ENCODE data around the gene SPTBN4.
A peak's percentile ranks its signal among the peaks of the same experiment; 100 is the strongest.

SPTBN4 gene

DNA sequence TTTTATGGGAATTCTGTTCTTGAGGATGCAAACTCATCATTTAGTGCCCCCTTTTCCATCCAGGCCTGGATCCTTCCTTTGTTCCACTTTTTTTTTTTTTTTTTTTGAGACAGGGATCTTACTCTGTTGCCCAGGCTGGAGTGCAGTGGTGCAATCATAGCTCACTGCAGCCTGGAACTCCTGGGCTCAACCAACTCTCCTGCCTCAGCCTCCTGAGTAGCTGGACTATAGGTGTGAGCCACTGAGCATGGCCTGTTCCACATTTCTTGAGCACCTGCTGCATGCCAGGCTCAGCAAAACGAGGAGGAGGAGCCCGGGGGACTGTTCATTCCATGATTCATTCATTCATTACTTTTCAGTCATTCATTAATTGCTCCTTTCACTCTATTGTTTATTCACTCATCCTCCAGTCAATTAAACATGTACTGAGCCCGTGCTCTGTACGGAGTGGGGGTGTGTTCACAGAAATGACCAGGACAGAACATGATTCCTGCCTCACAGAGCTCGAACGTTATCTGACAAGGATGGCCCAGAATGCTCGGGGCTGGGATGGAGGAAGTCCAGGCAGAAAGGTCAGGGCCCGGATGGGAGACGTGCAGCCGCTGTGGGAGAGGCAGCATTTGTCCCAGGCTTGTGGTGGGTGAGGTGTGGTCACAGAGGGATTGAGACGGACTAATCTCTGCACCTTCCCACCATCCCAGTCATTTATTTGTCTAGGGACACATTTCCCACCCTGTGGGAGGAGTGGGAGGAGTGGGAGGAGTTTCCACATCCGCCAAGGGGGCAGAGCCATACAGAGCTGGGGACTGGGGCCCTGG, 58.6 kb downstream of the SPTBN4 start:
- H3K4me3 ChIP-seq (ENCODE audit: insufficient read length, low read depth): no peak overlapping the region

GRCh38 chr19:40528078-40528477, 61.3 kb downstream of the SPTBN4 start:
- no peak for DNase-seq (ENCODE audit: low read depth, low spot score)
- H3K4me1 ChIP-seq (ENCODE audit: insufficient read depth, insufficient read length): peaks cover 7% of the 10 kb centered on the region
- H3K36me3 ChIP-seq (ENCODE audit: insufficient read depth, insufficient read length, low read length): no peaks in the 10 kb centered on the region
- no peak overlapping the region for H3K9ac ChIP-seq (ENCODE audit: insufficient read length, low read depth)
- no peak overlapping the region for H3K4me3 ChIP-seq (ENCODE audit: insufficient read length, low read depth)
- no peak for TF ChIP-seq YY1 (IDR thresholded peaks at IDR 0.05; ENCODE audit: insufficient read depth, insufficient read length)
- no peak for TF ChIP-seq ZNF274 (IDR thresholded peaks at IDR 0.05; ENCODE audit: low read depth, low read length)
- TF ChIP-seq SUZ12 (IDR thresholded peaks at IDR 0.05; ENCODE audit: extremely low read depth, insufficient read depth, insufficient read length): no peak
- H3K9me3 ChIP-seq (ENCODE audit: insufficient read depth, low read length): no peaks in the 10 kb centered on the region
- no peaks in the 10 kb centered on the region for H3K27me3 ChIP-seq (ENCODE audit: insufficient read depth, insufficient read length)

More for the DNA sequence above, 58.6 kb downstream of the SPTBN4 start:
- DNase-seq (ENCODE audit: low read depth, low spot score): no peak
- TF ChIP-seq SUZ12 (IDR thresholded peaks at IDR 0.05; ENCODE audit: extremely low read depth, insufficient read depth, insufficient read length): no peak
- no peak for TF ChIP-seq YY1 (IDR thresholded peaks at IDR 0.05; ENCODE audit: insufficient read depth, insufficient read length)
- no peak for TF ChIP-seq ZNF274 (IDR thresholded peaks at IDR 0.05; ENCODE audit: low read depth, low read length)
- Histone ChIP-seq H3K4me1 (ENCODE audit: insufficient read depth, insufficient read length) (peaks cover 7% of the 10 kb centered on the region), H3K27me3 (ENCODE audit: insufficient read depth, insufficient read length) (peaks cover 5% of the 10 kb centered on the region), H3K9me3 (ENCODE audit: insufficient read depth, low read length) (peaks cover 6% of the 10 kb centered on the region), H3K36me3 (ENCODE audit: insufficient read depth, insufficient read length, low read length) (no peaks in the 10 kb centered on the region), H3K9ac (ENCODE audit: insufficient read length, low read depth) (no peak overlapping the region)

DNA sequence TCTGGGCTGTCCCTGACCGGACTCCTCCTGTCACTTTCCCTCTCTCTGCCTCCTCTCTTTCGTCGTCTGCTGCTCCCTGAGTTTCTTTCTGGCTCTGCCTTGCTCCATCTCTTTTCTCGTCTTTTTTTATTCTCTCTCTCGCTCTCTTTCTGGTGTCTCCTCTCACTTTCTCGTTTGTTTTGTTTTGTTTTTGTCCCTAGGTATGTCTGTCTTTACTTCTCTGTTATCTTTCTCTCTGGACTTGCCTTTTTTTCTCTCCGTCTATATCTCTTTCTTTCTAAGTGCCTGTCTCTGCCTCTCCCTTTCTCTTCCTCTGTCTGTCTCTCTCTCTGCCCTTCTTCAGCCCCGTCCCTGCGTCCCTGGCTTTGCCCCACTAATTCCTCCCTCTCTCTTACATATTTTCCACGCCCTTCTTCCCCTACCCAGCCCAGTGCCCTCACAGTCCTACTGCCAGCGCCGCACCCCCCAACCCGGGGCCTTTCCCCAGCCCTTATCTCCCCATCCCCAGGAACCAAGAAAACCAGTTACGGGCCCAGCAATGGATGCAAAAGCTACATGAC, 61.8 kb downstream of the SPTBN4 start:
- no peaks in the 10 kb centered on the region for H3K9me3 ChIP-seq (ENCODE audit: insufficient read depth, low read length)
- DNase-seq (ENCODE audit: low read depth, low spot score): no peak

DNA sequence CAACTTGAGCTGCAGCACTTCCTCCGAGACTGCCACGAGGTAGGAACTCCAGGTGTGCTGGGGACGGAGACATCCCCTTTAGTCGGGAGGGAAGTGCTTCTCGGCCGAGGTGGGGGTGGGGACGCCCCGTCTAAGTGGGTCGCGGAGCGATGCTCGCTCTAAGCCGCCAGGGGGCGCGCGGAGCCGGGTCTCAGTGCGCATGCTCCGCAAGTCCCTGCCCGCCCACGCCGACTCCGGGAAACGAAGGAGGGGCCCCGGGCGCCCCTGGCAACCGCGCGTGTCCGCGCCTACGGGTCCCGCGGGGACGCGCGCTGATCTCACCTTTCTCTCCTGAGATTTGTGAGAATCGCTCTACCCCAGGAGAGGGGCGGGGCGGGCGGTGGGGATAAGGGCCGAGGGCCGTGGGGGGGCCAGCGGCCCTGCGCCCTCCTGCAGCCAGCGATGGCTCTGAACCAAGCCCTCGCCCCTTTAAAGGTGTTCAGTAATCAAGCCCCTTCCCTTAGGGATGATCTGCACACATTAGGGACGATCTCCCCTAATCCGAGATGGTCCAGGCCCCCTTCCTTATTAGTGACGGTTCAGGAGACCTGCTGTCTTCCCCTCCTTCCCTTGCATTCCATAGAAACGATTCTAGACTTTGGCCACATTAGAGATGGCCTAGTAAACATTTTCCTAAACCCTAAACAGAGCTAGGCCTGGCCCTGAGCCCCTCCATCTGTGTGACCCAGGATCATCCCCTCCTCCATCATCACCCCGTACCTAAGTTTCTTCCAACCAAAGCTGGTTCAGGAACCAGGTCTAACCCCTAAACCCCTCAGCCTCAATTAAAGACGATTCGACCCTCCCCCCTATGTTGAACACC, 62.5 kb downstream of the SPTBN4 start:
- H3K27me3 ChIP-seq (ENCODE audit: insufficient read depth, insufficient read length): peaks cover 4% of the 10 kb centered on the region
- no peaks in the 10 kb centered on the region for H3K9me3 ChIP-seq (ENCODE audit: insufficient read depth, low read length)
- peak overlapping the region; percentile 50 for H3K9ac ChIP-seq (ENCODE audit: insufficient read length, low read depth)
- peak; percentile 56 for DNase-seq (ENCODE audit: low read depth, low spot score)
- peak overlapping the region; percentile 15 for H3K4me3 ChIP-seq (ENCODE audit: insufficient read length, low read depth)
- peaks cover 7% of the 10 kb centered on the region for H3K4me1 ChIP-seq (ENCODE audit: insufficient read depth, insufficient read length)
- H3K36me3 ChIP-seq (ENCODE audit: insufficient read depth, insufficient read length, low read length): no peaks in the 10 kb centered on the region
- no peak for TF ChIP-seq ZNF274 (IDR thresholded peaks at IDR 0.05; ENCODE audit: low read depth, low read length)
- TF ChIP-seq YY1 (IDR thresholded peaks at IDR 0.05; ENCODE audit: insufficient read depth, insufficient read length): no peak
- no peak for TF ChIP-seq SUZ12 (IDR thresholded peaks at IDR 0.05; ENCODE audit: extremely low read depth, insufficient read depth, insufficient read length)

More for the DNA sequence above, 61.8 kb downstream of the SPTBN4 start:
- no peak overlapping the region for H3K4me3 ChIP-seq (ENCODE audit: insufficient read length, low read depth)
- no peak for TF ChIP-seq YY1 (IDR thresholded peaks at IDR 0.05; ENCODE audit: insufficient read depth, insufficient read length)
- TF ChIP-seq ZNF274 (IDR thresholded peaks at IDR 0.05; ENCODE audit: low read depth, low read length): no peak
- H3K27me3 ChIP-seq (ENCODE audit: insufficient read depth, insufficient read length): peaks cover 3% of the 10 kb centered on the region
- peaks cover 7% of the 10 kb centered on the region for H3K4me1 ChIP-seq (ENCODE audit: insufficient read depth, insufficient read length)
- H3K9ac ChIP-seq (ENCODE audit: insufficient read length, low read depth): peak overlapping the region; percentile 32
- H3K36me3 ChIP-seq (ENCODE audit: insufficient read depth, insufficient read length, low read length): no peaks in the 10 kb centered on the region

GRCh38 chr19:40530091-40530901, 63.5 kb downstream of the SPTBN4 start:
- DNase-seq (ENCODE audit: low read depth, low spot score): no peak
- TF ChIP-seq YY1 (IDR thresholded peaks at IDR 0.05; ENCODE audit: insufficient read depth, insufficient read length) (no peak), ZNF274 (IDR thresholded peaks at IDR 0.05; ENCODE audit: low read depth, low read length) (no peak), SUZ12 (IDR thresholded peaks at IDR 0.05; ENCODE audit: extremely low read depth, insufficient read depth, insufficient read length) (no peak)
- H3K4me3 ChIP-seq (ENCODE audit: insufficient read length, low read depth): peak overlapping the region; percentile 24

DNA sequence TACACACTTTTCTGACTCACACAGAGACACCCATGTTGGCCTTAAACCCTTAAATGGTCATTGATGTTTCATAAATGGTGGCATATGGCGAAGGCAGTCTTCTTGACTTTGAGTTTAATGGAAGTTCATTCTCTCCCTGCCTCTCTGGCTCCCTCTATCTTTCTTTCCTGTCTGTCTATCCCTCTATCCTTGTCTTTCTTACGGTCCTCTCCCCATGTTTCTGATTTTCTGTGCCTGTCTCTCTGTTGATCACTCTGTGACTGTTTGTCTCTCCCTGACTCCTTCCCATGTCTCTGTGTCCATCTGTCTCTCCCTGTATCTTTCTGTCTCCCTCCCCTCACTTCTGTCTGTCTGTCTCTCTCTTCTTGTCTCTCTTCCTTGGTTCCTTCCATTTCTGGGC, 66.7 kb downstream of the SPTBN4 start:
- Histone ChIP-seq H3K4me1 (ENCODE audit: insufficient read depth, insufficient read length) (peaks cover 4% of the 10 kb centered on the region), H3K9me3 (ENCODE audit: insufficient read depth, low read length) (no peaks in the 10 kb centered on the region), H3K4me3 (ENCODE audit: insufficient read length, low read depth) (no peak overlapping the region), H3K36me3 (ENCODE audit: insufficient read depth, insufficient read length, low read length) (no peaks in the 10 kb centered on the region), H3K9ac (ENCODE audit: insufficient read length, low read depth) (no peak overlapping the region), H3K27me3 (ENCODE audit: insufficient read depth, insufficient read length) (peaks cover 4% of the 10 kb centered on the region)
- no peak for DNase-seq (ENCODE audit: low read depth, low spot score)
- TF ChIP-seq YY1 (IDR thresholded peaks at IDR 0.05; ENCODE audit: insufficient read depth, insufficient read length) (no peak), ZNF274 (IDR thresholded peaks at IDR 0.05; ENCODE audit: low read depth, low read length) (no peak), SUZ12 (IDR thresholded peaks at IDR 0.05; ENCODE audit: extremely low read depth, insufficient read depth, insufficient read length) (no peak)

More at GRCh38 chr19:40530091-40530901, 63.5 kb downstream of the SPTBN4 start:
- Histone ChIP-seq H3K27me3 (ENCODE audit: insufficient read depth, insufficient read length) (peaks cover 4% of the 10 kb centered on the region), H3K9ac (ENCODE audit: insufficient read length, low read depth) (no peak overlapping the region), H3K36me3 (ENCODE audit: insufficient read depth, insufficient read length, low read length) (no peaks in the 10 kb centered on the region), H3K9me3 (ENCODE audit: insufficient read depth, low read length) (no peaks in the 10 kb centered on the region), H3K4me1 (ENCODE audit: insufficient read depth, insufficient read length) (peaks cover 7% of the 10 kb centered on the region)

All from NT2/D1 (cell line).